HEK293T (cell line): ENCODE results near the gene NHP2.

Experiments used
- ARNT ChIP-seq: fragments of 450-650 bp; IDR thresholded peaks from 2 replicates; pipeline ENCODE4 v1.6.1; 2017; ENCODE audit warnings: mild to moderate bottlenecking
- BHLHE40 ChIP-seq: fragments of 450-650 bp; IDR thresholded peaks from 2 replicates; pipeline ENCODE4 v1.6.1; 2016; ENCODE audit warnings: mild to moderate bottlenecking, moderate library complexity, borderline replicate concordance
- ELF4 ChIP-seq: fragments of 450-650 bp; IDR thresholded peaks from 2 replicates; pipeline ENCODE4 v1.6.1; 2017; ENCODE audit warnings: antibody characterized with exemption
- FOXM1 ChIP-seq: fragments of 450-650 bp; IDR thresholded peaks from 2 replicates; pipeline ENCODE4 v1.6.1; 2017; ENCODE audit warnings: mild to moderate bottlenecking, borderline replicate concordance
- SP1 ChIP-seq: fragments of 450-650 bp; IDR thresholded peaks from 2 replicates; pipeline ENCODE4 v1.6.1; 2017
- SUZ12 ChIP-seq: fragments of 450-650 bp; IDR thresholded peaks from 2 replicates; pipeline ENCODE4 v1.6.1; 2016; ENCODE audit warnings: mild to moderate bottlenecking
- ZNF384 ChIP-seq: fragments of 450-650 bp; IDR thresholded peaks from 2 replicates; pipeline ENCODE4 v1.6.1; 2016

GRCh38 chr5:178186427-178186826, 32.7 kb upstream of the NHP2 start:
- TF ChIP-seq ZNF384 (no peak), ELF4 (no peak), BHLHE40 (no peak), SUZ12 (no peak), SP1 (no peak), FOXM1 (no peak), ARNT (no peak)
